B cell (primary cell): ENCODE results near the gene CNTNAP2.

Experiments used
- CTCF ChIP-seq: fragments of 200-600 bp; IDR thresholded peaks from one replicate; pipeline ENCODE4 v1.8.0; 2022; ENCODE audit warnings: antibody characterized with exemption, mild to moderate bottlenecking
- EZH2 ChIP-seq: IDR thresholded peaks from 2 replicates; pipeline ENCODE4 v1.6.1; 2012; ENCODE audit warnings: borderline replicate concordance, low read depth, mild to moderate bottlenecking, moderate library complexity, low read length; ENCODE audit not compliant: insufficient read depth, poor library complexity, severe bottlenecking

GRCh38 chr7:148105853-148106252 is 1989.3 kb downstream of the CNTNAP2 start:
- TF ChIP-seq CTCF, result no peak
- TF ChIP-seq EZH2, result no peak
